HG02981 (cell line): ENCODE measurements around the gene HOXA1.

ENCODE experiments used
- ATAC-seq: cut with Tn5 transposase; IDR thresholded peaks from one replicate; pipeline ENCODE4 v1.9.1; 2021; ENCODE audit warnings: mild to moderate bottlenecking, moderate library complexity; ENCODE audit not compliant: unreplicated experiment

The HOXA1 gene

DNA sequence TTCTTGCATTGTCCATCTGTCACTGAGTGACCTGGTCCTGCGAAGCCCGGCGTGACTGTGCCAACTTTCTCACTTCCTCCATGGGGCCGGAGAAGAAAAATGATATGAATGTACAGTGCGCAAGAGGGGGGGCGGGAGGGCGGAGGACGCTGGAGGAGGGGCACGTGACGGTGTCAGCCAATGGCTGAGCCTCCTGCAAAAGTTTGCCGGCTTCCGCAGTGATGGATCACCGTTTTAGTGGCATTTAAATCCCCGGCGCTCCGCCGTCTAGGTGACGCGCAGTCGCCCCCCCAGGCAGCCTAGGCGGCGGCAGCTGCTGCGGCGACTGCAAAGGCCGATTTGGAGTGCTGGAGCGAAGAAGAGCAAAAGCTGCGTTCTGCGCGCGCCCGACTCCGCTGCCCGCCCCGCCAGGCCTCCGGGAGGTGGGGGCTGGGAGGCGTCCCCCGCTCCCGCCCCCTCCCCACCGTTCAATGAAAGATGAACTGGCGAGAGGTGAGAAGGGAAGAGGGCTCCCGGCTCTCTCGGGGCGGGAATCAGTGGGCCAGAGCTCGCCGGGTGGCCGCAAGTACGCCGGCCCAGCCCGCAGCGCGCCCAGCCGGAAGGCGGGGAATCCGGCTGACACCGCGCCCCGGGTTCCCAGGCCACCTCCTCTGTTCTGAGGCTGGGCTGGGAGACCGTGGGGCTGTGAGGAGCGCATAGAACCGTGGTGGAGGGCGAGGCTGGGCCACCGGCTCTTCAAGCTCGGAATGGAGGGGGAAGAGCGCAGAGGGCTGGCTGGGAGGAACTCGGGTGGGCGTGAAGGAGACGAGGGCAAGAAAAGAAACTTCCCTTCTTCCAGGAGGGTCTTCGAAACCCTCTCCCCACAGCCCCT lies at the start of gene HOXA1:
Gene HOXA1 (minus strand): TSS at position 104 of the 871 bp plus-strand sequence. CDS start 88 bp downstream, at position 16.
- peak; percentile 88 for ATAC-seq

DNA sequence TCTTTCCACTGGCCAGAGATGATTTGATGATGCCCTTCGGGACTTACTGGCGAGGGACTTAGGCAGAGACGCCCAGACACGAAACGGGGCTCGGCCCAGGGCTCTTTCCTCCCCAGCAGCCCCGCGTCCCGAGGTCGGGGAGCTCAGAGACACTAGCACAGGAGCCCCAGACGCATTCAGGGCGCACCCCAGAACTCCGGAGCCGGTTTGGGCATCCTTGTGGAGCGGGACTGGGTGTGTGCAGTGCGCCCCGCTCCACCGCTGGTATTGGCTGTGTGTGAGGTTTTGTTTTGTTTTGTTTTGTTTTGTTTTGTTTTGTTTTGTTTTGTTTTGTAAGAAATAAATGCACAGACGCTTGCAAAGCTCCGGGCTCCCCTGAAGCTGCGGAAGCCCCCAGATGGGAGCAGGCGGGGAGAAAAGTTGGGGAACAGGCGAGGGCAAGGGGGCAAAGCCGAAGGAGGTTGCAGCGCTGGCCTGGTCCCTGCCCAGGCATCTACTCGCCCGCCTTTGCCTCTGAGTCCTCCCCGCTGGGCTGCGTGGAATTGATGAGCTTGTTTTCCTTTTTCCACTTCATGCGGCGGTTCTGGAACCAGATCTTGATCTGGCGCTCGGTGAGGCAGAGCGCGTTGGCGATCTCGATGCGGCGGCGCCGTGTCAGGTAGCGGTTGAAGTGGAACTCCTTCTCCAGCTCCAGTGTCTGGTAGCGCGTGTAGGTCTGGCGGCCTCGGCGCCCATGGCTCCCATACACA lies 49.5 kb upstream of the HOXA1 start:
- no peak for ATAC-seq

DNA sequence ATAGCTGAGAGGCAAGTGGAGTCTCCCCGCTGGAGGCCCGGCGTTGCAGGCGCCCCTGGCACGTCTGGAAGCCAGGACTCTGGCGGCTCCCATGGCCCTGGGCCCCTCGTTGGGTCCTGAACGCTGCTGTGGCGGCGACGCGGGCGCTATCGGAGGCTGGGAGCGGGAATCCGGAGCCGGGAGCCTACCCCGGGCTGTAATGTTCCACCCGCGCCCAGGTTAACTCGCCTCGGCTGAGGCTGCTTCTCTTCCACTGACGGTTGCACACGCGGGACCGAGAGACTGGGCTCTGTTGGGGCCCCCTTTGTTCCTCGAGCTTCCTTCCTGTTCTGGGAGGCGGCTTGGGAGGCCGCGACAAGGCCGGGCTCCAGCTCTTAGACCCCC lies 49.0 kb upstream of the HOXA1 start:
- ATAC-seq: no peak

DNA sequence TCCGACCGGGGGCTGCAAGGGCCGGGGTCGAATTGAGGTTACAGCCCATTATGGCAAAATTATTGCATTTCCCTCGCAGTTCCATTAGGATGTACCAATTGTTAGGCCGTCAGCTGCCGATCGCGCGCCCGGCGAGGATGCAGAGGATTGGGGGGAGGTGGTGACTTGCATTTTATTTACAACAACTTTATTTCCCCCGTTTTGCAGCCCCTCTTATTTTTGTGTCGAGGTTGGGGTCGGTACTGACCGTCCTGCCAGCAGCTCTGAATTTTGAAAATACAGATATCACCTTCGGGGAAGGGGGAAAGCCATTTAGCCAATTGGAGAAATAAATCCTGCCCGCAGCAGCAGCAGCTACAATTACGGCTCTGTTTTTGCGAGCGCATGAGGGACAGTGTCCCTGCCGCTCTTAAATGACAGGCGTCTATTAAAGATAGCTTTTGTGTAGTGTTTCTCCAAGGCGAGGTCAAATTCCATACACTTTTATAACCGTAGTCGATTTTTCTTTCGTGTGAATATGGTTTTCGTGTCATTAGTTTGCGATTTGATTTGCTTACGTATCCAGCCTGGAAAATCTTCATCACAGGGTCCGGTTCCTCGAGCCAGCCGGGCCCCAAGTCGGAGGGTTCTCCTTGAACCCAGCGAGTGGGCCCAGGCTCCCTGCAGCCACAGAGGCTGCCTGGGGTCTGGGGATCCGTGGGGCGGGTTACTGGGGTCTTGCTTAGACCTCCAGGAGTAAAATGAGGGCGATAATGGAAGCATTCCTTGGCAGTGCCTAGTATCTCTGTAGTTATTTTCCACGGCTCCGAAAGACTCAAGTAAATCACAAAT lies 48.4 kb upstream of the HOXA1 start:
- ATAC-seq: no peak

DNA sequence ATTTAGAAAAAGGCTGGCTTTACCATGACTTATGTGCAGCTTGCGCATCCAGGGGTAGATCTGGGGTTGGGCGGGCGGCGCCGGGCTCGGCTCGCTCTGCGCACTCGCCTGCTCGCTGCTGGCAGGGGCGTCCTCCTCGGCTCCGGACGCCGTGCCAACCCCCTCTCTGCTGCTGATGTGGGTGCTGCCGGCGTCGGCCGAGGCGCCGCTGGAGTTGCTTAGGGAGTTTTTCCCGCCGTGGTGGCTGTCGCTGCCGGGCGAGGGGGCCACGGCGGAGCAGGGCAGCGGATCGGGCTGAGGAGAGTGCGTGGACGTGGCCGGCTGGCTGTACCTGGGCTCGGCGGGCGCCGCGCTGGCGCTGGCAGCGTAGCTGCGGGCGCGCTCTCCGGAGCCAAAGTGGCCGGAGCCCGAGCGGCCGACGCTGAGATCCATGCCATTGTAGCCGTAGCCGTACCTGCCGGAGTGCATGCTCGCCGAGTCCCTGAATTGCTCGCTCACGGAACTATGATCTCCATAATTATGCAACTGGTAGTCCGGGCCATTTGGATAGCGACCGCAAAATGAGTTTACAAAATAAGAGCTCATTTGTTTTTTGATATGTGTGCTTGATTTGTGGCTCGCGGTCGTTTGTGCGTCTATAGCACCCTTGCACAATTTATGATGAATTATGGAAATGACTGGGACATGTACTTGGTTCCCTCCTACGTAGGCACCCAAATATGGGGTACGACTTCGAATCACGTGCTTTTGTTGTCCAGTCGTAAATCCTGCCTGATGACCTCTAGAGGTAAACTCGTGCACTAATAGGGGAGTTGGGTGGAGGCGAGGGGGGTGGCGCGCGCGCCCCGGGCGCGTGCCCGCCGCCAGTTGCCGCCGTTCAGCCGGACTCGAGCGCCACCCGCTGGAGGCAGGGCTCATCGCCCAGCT lies 47.5 kb upstream of the HOXA1 start, which contains the start of gene HOXA5:
Gene HOXA5 (minus strand): TSS at position 659 of the 927 bp plus-strand sequence. CDS start 74 bp downstream, at position 585.
- ATAC-seq: no peak

DNA sequence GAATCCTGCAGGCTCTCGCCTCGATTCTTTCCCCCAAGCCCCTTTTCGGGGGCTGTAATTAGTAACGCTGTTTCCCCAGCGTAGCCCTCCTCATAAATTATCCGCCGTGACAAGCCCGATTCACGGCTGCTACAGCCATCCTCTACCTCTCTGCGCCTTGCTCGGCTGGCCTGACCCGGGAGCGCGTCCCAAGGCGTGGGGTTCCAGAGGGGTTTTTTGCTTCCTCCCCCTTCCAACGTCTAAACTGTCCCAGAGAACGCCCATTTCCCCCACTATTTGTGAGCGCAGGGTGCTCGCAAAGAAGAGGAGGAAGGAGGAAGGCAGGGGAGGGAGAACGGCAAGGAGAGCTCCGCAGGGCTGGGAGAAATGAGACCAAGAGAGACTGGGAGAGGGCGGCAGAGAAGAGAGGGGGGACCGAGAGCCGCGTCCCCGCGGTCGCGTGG lies 46.8 kb upstream of the HOXA1 start:
- ATAC-seq: no peak

DNA sequence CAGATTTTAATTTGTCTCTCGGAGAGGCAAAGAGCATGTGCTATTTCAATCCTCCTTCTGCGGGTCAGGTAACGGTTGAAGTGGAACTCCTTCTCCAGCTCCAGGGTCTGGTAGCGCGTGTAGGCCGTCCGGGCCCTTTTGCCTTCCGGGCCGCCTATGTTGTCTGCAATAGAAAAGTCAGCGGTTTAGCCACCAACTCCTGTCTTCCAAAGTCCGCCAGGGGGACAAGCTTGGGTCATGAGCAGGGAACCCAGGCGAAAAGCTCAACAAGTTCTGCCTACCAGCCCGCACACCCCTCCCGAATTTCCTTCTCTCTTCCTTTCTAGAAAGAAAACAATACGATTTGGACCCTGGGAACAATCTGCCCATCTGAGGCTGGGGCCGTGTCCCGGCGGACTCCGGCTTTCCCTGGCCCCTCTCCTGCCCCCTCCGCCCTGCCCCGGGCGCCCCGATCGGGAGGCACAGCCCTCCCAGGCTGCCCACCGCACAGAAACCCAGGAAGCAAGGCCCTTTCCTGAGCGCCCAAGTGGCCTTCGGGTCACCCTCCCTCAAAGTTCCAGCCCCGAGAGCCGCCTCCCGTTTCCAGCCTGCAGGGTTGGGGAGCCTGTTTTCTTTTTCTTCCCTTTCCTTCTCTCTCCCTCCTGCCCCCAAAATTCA lies 46.3 kb upstream of the HOXA1 start:
- no peak for ATAC-seq

DNA sequence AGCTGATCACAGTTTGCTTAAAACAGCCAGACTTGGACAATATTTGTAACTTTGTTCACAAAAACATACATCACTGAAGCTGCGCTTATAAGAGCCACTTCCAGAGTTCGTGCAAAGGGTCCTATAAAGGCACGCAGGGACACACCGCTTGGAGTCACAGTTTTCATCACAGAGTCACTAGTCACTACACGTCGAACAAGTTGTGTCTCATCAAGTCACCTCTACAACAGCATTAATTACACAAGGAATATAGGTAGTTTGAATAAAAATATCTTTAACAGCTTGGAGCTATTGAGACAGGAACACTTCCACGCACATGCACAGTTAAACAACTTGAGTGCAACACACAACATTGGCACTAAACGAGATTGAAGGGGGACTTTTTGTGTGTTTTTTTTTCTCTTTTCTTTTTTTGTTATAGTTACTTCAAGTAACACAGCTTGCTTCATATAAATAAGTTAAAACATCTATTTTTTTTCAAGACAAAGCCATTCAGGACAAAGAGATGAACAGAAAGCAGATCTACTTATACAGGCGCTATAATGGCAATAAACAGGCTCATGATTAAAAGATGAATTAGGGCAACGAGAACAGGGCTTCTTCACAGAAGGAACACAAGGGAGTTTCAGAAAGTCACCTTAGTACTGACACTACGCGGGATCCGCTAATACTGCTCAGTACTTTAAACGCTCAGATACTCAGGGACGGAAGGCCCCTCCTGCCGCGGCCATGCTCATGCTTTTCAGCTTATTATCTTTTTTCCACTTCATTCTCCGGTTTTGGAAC lies 45.5 kb upstream of the HOXA1 start:
- ATAC-seq: no peak

DNA sequence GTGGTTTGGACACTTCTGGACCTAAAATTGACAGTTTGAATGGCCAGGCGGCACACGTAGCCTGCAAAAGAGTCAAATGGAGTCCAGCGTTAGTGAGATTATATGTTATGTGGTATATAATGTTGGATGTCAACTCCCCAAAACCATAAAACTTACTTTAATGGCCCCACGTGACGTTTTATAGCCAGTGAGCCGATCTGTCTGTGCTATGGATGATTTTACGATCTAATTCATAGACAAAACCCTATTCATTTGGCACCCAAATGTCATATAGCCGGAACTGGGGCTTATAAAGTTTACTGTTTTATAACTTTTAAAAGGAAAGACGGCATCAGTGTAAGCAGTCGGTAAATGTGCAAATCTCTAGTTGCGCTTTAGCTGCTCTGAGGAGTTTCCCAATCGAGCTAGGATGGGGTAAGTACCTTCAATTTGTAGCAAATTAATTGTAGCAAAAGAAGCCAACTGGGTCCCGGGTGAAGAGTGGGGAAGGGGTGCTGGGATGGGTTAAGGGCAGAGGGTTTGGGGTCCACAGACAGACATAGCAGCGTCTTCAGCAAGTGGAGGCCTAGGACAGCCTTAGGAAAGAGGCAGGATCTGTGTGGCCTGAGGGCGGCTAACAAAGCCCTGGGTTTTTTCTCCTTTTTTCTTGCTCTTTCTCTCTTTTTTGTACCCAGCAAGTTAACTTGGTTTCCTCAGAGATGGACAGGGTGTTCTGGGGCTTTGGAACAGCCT lies 44.5 kb upstream of the HOXA1 start:
- no peak for ATAC-seq

DNA sequence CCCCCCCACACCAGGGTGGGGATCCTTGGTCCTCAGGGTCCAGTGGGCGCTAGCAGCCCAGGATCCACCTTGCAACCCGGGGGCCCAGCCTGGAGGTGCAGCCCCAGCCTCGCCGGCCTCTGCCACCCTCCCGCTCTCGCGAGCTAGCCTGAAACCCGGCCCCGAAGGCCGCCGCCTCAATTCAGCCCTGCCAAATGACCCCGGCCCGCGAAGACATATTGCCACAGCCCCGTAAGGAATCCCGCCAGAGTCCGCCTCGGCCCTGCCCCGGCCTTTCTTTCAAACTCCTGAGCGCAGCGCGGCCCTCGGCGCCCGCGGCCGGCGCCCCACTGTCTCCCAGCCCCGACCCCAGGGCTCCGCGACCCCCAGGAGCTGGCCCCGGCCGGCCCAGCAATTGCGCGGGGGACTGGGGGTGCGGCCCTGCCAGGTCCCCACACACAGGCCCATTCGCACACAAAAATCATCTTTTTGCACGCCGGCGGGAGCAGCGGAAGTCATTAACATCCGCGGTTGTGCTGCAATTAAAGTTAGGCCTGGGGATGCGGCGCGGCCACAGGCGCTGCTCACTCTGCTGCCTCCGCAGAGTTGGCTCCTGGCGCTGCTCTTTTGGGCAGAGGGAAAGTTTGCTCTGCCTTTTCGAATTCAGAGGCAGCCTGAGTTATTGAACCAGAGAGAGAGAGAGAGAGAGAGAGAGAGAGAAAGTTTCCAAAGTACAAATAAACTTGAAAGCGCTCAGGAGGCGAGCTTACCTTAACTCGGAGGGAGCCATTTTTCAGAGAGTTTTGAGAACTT lies 43.7 kb upstream of the HOXA1 start:
- ATAC-seq: no peak

DNA sequence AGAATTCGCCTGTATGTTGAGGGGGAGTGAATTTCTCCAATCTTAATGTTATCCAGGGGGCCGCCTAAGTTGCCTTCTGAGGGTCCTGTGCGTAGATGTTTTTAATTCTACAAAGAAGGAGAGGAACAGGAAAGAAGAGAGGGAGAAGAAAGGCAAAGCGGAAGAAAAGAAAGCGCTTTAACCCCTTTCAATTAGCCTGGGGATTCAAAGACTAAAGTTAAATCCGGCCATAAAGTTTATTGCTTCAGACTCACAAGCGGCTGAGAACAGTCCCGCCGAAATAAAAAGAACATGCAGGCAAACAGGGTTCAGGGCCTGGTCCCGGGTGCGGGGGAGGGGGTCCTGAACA lies 43.2 kb upstream of the HOXA1 start:
- ATAC-seq: no peak

DNA sequence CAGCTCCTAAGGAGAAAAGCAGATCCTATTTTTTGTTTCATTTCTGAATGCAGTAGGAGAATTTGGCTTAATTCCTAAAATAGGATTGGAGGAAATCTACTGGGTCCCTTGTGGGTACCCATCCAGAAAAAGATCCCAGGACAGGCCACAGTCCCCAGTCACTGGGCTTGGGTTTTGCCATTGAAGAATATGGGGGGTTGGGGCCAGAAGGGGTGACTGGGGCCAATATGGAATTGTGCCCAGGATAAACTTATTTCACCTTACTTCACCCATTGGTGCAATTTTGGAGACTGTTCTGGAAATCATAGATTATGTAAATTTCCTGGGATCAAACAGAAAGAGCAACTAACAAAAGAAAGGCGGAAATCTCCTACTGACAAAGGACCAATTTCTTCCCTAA lies 42.7 kb upstream of the HOXA1 start:
- ATAC-seq: no peak

DNA sequence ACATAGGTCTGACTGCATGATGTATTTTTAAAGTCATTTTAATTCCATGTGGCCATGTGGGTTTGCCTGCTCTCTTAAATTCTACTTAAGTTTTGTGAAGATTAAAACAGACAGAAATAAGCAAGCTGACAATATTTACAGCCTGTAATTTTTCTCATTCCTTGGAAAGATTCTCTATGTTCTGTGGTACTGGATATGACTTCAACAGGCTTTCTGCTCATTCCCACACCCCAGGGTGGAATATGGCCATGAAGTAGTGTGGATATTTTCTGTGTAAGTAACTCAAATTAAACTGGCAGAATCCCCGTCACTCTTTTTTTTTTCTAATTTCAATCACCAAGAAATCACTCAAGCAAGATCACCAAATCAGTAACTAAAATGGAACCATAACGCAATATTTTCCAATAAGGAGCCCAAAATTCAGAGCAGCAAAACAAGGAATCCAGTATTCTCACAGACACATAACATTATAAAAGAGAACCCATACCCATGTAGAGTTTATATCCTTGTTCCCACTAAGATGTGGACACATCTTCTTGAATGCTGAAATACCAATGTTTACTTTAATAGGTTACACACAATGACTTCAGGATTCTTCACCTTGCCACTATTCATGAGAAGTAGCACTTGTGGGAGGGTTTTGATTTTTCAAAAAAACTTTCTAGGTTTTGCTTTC lies 42.0 kb upstream of the HOXA1 start:
- ATAC-seq: no peak

DNA sequence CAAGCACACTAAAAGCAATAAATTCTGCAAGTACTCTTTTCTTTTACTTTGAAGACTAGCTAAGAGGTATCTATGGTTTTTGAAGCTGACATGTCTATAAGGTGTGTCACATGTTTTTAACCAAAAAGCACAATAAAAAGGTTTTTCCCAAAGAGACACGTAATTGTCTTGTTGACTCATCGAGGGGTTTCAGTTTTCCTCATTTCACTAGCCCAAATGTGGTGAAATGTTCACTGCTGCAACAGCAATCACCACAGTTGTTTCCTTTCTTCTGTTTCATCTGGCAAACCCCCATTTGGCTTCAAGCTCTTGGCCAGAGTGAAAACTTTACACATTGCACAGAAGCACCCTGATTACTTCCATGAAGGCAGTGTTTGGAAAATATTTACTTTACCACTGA lies 38.6 kb upstream of the HOXA1 start:
- ATAC-seq: no peak

DNA sequence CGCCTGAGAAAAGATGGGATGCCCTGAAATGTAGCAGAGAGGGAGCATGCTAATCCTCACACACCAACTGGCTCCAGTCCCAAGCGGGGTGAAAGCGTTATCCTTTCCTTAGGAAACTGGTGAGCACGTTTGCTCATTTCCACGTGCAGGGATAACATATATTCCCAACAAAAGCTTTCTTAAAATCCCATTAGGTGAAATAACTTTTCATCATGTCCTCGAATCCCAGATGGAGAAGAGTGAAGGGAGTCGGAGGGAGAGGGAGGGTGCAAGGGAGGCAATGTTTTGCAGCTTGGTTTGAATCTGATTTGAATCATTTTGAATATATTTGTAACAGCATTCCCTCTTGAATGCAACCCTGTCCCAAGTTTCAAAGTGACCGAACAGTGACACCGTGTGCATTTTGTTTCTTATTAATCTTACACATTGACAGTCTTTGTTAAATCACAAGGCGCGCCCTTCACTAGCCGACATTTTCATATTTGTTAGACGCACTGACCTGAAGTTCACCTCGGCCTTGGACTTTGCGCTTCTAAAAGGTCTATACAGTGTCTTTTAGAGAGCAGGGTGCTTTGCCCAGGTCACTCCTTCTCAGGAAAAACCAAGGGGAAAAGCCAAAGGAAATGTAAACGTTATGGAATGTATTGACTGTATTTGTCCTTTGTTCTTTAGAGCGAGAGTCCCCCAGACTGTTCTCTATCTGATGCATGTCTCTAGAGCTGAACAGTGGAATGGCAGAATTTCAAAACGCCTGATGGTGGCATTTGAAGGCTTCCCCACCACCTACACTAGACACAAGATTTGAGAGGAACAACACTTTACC lies 37.8 kb upstream of the HOXA1 start:
- no peak for ATAC-seq

DNA sequence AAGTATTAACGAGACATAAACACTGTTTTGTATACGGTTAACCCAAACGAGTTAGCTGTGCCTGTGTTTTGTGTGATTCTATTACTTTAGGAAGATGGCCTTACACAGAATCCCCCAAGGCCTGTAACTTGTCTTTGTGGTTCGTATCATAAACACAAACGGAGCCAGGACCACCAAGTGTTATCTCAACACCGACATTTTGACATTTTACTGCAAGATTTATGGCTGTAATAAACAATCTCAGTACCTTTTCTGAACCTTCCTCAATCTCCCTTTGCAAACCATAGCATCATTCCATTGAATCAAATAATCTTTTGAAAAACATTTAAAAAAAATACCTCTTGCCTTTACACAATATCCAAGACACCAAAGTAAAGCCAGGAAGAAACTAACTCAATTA lies 37.2 kb upstream of the HOXA1 start:
- ATAC-seq: no peak
